Coronary artery (tissue), 2 donors: ENCODE data around the gene FUOM.

Experiments used
- DNase-seq: peaks from one replicate; pipeline ENCODE4 v3.0.0-alpha.2; 2017; ENCODE audit warnings: low spot score
- H3K27ac ChIP-seq, 2 donors: fragments of 200-600 bp; sonication (generic); one replicate each; pipeline ENCODE4 v1.5.1; 2016 to 2019
- H3K4me3 ChIP-seq: fragments of 200-600 bp; sonication (generic); 2 replicates; pipeline ENCODE4 v1.5.1; 2016; ENCODE audit warnings: mild to moderate bottlenecking, moderate library complexity
- CTCF ChIP-seq: fragments of 200-600 bp; sonication (generic); IDR thresholded peaks from one replicate; pipeline ENCODE4 v1.5.1; 2019; ENCODE audit warnings: antibody characterized with exemption

FUOM gene

DNA sequence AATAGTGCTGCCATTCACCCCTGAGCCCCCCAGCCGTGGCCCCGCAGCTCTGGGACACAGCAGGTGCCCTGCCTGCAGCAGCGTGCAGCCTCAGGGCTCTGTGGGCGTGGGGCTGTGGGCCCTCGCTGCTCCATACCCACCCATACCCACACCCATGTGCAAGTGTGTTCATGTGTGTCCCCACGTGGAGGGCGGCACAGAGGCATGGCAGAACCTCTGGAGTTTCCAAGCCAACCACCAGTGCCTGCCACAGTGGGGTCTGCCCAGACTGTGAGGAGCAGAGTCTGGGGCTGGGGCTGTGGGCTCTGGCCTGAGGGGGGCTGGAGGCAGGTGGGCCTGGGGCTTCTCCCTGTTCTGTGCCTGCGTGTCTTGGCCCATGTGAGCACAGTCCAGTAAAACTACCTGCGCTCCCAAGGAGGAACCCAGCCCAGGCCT, 8.2 kb downstream of the FUOM start:
- no peak for TF ChIP-seq CTCF
- H3K27ac ChIP-seq = no peak overlapping the region
- no peak for DNase-seq

DNA sequence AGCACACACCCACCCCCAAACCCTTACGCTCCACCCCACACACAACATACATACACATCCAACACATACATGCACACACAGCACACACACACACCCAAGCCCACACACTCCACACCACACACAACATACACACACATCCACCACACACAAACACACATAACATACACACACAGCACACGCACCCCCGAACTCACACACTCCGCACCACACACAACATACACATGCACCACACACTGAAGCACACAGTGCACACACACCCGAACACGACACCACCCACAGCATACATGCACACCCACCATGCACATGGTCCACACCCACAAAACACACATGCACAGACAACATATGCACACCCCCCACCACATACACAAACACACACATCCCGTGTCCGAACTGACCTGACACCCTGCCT, 8.7 kb downstream of the FUOM start:
- Histone ChIP-seq H3K27ac (no peak overlapping the region), H3K4me3 (no peak overlapping the region)
- TF ChIP-seq CTCF = no peak
- no peak for DNase-seq

More for the DNA sequence above, 8.2 kb downstream of the FUOM start:
- no peak overlapping the region for H3K4me3 ChIP-seq

DNA sequence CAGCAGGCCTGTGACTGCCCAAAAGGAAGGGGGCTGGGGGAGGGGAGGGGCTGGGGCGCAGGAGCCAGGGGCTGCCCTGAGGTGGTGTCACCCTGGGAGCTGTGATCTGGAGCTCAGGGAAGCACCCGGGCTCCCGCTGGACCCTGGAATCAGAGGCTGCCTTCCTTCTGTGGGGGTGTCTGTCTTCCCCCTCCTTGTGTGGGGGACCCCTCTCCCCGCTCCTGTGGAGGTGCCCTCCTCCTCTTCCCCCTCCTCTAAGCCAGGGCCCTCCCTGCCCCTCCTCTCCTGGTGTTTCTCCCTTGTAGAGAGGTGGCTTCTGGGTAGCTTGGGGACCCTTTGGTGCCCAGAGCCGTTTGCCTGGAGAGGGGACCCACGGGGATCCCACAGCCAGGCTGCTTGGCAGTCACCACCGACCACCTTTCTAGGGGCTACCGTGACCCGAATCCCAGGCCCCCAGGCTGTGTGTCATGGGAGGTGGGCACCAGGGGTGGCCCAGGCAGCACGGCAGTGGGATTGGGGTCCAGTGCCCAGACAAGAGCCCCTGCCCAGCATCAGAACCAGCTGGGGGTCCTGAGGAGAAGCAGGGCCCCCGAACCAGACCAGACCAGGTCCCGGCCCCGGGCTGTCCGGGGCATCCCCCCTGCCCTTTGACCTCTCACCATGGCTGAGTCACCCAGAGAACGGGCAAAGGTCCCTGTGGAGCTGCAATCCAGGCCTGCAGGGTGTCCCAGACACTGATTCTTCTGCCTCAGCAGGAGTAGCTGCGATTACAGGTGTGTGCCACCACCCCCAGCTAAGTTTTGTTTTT, 9.9 kb downstream of the FUOM start:
- no peak for DNase-seq
- Histone ChIP-seq H3K27ac (no peak overlapping the region), H3K4me3 (no peak overlapping the region)
- no peak for TF ChIP-seq CTCF

DNA sequence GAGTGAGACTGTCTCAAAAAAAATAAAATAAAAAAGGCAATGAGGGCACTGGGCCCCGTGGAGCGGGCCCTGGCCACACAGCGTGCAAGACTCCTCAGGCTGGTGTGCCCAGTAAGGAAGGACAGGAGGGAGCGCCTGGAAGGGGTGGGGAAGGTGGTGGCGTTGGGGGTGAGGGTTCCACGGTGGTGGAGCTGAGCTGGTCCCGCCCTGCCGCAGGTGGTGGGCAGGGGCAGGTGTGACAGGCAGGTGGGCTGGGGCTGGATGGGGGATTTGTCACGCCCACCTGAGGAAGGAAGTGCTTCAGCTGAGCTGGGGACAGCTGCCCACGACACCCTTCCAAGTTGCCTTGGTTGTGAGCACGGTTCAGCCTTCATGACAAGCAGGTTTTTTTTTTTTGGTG, 11.4 kb downstream of the FUOM start:
- DNase-seq = no peak
- Histone ChIP-seq H3K4me3 (no peak overlapping the region), H3K27ac (no peak overlapping the region)
- no peak for TF ChIP-seq CTCF

- no peak overlapping the region for H3K27ac ChIP-seq
- H3K4me3 ChIP-seq = no peak overlapping the region
- no peak for TF ChIP-seq CTCF
- no peak for DNase-seq
Measured at GRCh38 chr10:133344236-133344635, 13.6 kb downstream of the FUOM start.

- Histone ChIP-seq H3K4me3 (no peak overlapping the region), H3K27ac (no peak overlapping the region)
- no peak for DNase-seq
- TF ChIP-seq CTCF = no peak
Measured at GRCh38 chr10:133343558-133343957, 14.3 kb downstream of the FUOM start.

DNA sequence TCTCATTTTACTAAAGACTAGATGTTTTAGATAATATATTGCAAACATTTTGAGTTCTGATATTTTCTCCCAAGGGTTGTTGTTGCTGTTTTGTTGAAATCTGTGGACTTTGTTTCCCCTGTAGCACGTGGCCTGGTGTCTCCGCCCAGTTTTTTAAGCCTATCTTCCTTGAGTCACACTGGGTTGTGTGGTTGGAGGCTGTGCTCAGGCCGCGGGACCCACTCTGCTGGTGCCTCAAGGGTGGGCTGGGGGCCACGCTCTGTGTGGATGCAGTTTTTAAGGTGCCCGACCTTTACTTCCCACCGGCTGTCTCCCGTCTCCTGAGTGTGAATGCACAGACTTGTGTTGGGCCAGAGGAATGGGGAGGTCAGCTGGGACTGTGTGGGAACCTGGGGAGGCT, 14.9 kb downstream of the FUOM start:
- H3K27ac ChIP-seq = no peak overlapping the region
- no peak for DNase-seq
- TF ChIP-seq CTCF = no peak

More for the DNA sequence above, 14.9 kb downstream of the FUOM start:
- no peak overlapping the region for H3K4me3 ChIP-seq
